HG03469 (cell line): ENCODE results near the gene CEMIP.

Experiments
- ATAC-seq: cut with Tn5 transposase; IDR thresholded peaks from one replicate; pipeline ENCODE4 v1.9.1; 2021; ENCODE audit warnings: mild to moderate bottlenecking, moderate library complexity, moderate number of reproducible peaks; ENCODE audit not compliant: unreplicated experiment

The CEMIP gene

DNA sequence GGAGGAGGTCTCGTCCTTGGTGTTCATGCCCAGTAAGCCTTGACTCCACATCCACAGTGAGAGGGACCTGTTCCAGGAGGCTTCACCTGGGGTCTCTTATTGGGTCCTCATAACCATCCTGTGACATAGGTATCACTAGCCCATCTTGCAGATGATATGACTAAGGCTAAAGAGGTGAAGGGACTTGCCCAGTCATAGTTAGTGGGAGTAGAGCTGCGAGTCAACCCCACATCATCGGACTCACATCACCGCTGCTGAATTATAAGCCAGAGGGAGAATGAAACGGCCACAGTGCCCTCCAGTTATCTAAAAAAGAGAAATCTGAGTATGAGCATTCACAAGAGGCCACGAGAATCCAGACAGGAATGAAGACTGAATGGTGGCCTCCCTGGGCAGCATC lies 144.5 kb downstream of the CEMIP start:
- ATAC-seq: no peak

DNA sequence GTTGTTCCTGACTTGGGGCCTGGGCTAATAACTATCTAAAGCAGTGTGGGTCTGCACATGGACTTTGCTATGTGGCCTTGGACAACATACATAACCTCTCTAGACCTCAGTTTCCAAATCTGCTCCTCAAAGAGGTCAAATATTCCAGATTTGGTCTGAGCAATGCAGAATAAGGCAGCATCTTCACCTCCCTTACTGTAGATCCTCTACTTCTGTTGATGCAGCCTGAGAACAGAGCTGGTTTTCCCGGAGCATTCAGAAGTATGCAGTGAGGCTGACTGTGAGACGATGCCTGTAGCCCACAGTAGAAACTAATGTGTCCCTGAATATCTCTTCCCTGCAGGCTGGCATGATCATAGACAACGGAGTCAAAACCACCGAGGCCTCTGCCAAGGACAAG lies 145.1 kb downstream of the CEMIP start:
- no peak for ATAC-seq

DNA sequence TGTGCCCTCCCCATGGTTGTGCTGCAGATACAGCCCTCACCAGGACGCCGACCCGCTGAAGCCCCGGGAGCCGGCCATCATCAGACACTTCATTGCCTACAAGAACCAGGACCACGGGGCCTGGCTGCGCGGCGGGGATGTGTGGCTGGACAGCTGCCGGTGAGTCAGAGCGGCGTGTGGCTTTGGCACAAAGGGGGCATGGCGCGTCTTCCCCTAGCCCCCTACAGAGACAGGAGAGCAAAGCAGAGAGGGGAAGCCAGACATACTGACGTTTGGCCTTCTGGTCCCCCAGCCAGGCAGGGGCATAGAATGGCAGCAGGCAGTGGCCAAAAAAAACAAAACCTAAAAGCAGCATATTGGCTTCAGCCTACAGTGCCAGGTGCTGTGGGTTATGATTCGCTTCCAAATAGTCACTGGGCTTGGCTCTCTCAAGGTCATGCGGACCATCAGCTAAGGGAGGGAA lies 146.5 kb downstream of the CEMIP start:
- ATAC-seq: no peak

DNA sequence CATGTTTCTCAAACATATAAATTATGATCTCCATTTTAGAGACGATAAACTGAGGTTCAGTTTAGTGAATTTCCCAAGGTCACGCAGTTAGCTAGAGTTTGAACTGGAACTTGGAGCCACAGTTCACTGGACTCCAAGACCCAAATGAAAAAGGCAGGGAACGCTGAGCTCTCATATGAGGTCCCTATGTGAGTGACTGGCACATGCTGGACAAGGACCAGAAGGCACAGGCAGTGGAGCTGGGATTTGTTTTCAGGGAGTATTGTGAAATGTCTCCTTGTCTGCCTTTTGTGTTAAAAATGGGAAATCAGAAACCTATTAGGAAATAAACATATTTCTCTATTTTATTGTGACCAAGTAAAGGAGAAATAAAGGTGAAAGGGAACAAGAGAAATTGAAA lies 147.0 kb downstream of the CEMIP start:
- ATAC-seq: no peak

DNA sequence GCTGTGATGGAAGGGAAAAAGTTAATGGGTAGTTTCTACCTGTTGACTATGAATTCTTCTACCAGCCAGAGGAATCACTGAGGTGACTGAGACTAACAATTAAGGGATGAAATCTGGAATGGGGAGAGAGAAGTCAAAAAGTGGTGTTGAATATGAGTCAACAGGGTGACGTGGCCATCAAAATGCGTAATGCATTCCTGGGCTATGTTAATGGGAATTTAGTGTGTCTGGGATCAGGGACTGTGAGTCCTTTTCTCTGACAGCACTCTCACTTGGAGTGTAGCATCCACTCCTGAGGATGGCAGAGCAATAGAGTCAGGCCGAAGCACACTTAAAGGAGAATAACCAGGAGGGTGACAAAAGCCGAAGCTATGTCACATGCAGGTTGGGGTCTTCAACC lies 150.1 kb downstream of the CEMIP start:
- no peak for ATAC-seq

DNA sequence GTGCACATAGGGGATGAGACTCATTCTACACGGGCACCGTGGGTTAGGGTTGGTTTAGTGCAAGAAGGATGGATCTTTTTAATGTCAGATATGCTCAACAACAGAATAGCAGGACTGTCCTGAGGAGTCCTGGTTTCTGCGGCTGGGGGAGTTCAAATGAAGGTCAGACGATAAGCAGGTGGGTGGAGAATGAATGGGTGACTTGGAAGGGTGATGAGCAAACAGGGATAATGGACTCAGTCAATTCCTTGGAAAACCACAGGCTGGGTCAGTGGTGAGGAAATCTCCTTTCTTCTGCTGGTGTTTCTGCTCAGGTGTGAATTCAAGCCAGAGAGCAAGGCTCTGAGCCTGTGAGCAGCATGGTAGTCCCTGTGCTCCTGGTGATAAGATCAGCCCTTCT lies 150.5 kb downstream of the CEMIP start:
- no peak for ATAC-seq

DNA sequence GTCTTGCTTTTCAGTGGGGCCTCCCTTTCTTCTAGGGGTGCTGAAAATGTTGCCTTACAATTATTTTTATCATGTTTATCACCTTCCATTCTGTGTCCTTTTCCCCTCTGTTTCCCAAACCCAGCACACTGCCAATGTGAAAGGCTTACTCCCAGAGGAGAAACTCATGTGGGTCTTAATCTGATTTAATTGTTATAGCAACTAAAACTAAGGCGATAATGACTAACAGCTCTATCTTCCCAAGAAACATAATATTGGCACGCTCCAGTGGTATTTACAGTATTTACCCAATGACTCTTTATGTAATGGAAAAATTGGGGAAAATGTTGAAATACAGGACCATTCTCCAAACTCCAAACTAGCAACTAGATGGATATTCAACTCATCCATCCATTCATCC lies 152.0 kb downstream of the CEMIP start:
- ATAC-seq: no peak

DNA sequence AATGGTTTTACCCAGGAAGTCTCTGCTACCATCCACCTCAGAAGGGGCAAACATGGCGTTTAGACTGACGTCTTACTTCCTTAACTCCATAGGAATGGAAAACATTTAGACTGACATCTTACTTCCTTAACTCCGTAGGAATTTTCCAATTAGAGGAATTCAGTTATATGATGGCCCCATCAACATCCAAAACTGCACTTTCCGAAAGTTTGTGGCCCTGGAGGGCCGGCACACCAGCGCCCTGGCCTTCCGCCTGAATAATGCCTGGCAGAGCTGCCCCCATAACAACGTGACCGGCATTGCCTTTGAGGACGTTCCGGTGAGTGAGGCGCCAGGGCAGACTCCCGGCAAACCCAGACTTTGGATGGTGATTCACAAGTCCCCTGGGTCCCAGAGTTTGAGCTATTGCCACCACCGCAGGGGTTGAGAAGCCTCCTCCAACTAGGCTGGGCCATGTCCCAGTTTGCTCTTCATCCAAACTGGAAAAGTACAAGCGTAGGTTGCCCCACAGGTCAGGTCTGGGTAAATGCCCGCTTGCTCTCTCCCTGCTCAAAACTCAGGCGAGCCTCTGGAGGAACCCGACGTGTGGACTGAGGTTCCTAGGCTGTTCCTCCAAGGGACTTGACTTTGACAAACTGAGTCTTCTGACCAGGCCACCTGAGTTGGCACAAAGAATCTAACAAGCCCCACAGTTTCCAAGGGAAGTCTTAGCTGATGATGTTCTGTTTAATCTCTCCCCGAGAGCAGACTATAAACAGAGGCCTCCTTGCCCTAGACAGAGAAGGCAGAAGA lies 152.7 kb downstream of the CEMIP start:
- no peak for ATAC-seq

DNA sequence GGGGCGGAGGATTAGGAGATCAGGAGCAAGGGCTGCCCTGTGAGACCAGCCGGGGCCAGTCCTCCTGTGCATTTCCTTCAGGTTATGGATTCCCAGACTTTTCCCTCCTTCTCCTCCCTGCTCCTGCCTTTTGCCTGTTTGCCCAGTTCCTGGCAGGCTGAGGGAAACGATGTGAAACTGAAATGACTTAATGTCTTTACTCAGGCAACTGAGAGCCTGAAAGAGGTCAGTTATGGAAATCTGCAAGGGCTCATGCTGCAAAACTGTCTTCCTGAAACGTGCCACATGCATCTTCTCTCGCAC lies 153.3 kb downstream of the CEMIP start:
- no peak for ATAC-seq

DNA sequence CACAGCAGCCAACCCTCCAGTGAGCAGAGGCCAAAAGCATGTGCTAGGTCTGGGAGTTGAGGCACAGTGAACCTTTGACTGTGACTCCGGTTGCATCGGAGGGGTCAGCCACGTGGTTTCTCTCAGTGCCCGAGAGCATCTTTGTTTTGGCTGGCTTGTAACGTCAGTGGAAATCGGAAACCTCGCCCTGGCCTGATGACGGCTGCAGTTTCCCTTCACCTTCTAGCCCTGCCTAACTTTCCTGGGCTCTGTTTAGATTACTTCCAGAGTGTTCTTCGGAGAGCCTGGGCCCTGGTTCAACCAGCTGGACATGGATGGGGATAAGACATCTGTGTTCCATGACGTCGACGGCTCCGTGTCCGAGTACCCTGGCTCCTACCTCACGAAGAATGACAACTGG lies 153.8 kb downstream of the CEMIP start:
- ATAC-seq: no peak

DNA sequence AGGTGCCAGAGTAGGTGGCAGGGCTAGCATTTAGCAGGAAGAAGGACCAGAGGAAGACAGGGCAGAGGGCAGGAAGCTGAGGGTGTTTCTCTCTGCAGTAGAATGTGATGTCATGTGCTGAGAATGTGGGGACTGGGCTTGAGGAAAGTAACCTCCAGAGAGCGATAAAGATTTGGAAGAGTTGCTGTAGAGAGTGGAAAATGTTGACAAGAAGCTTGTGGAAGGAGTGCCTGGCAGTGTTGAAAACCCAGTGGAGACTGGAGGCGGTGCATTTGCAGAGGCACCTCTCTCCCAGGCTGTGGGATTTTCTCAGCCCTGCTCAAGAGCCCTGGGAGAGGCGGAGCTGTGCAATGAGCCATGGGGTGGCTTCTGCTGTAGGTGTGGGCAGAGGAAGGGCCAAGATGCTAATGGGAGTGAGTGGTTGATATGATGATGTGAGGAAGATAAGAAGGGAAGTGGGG lies 155.6 kb downstream of the CEMIP start:
- no peak for ATAC-seq

DNA sequence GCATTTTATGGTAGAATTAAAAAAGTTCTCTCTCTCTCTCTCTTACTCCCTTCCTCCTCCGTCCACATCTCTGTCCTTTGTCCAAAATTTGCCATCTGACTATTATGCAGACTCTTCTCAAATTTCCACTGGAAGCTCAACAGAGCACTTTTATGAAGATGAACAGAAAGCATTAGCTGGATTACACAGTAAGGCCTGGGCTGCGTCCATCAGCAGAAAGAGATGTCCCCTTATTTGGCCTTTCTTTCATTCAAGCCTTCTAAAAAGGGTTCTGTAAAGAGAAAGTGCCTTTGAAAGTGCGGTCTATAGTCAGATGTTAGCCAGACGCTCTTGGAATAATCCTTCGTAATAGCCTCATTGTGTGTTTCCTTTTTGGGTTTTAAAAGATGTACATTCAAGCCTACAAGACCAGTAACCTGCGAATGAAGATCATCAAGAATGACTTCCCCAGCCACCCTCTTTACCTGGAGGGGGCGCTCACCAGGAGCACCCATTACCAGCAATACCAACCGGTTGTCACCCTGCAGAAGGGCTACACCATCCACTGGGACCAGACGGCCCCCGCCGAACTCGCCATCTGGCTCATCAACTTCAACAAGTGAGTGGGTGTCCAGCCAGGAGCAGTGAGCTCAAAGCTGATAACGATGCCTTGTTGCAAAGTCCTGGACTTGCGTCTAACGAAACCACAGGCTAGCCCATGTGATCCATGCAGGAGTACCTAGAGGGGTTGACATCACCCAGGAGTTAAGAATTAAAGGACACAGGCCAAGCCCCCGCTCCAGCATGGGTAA lies 157.3 kb downstream of the CEMIP start:
- no peak for ATAC-seq

DNA sequence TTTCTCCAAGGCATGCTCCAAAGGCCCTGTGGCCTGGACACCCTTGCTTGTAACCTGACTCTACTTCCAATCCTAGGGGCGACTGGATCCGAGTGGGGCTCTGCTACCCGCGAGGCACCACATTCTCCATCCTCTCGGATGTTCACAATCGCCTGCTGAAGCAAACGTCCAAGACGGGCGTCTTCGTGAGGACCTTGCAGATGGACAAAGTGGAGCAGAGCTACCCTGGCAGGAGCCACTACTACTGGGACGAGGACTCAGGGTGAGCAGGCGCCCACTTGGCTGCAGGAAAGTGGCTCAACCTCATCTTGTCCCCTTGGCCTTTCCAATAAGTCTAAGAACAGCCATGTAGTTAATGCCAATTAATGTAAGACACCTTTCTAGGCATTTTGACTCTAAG lies 158.5 kb downstream of the CEMIP start:
- ATAC-seq: no peak

DNA sequence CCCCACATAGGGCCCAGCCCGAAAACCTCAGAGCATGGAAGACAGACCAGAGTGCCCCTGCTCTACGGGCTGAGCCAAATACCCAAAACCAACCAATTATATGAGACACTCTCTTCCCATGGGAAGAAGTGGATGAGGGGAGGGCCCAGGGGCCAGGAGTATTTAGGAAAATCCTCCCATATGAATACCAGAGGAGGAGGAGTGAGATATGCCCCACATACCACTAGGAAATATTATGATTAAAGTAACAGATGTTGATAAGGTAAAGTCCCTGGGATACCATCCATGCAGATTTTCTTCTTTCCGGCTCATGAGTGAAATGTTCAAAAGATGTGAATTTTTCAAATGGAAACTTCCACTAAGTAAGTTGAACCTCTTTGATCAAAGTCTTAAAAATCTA lies 160.0 kb downstream of the CEMIP start:
- ATAC-seq: no peak

DNA sequence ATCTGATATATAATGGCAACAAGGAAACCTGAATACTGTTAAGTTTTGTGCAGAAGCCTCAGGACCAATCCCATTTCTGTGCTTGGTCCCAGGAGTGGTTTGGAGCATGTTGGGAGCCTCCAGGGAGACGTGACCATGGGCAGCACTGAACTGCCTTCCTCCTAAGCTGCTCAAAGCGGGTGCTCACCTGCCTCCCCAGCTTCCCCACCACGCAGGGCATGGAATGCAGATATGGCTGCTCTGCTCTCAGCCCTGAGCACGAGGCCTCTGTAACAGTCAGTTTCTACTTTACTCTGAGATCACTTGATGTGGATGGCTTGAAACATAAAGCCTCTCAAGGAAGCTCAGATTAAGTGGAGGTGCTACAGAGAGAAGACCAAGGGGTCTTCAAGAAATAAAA lies 161.2 kb downstream of the CEMIP start:
- no peak for ATAC-seq

DNA sequence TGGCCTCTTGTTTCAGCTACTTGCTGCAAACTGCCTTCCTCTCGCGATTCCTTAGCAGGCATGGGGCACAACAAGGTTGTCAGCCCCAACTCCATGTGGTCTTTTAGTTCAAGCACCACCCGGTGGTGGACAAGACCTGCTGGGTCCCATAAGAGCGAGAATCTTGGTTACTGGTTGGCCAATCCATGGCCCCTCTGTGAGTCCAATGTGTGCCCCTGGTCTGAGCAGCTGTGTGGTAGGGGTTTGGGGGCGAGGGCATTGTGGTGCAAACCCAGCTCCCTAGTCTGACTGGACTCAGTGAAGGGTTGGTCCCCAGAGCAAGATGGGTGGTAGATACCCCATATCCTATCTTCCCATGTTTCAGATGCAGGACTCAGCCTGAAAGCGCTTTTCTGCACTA lies 161.7 kb downstream of the CEMIP start:
- ATAC-seq: no peak

DNA sequence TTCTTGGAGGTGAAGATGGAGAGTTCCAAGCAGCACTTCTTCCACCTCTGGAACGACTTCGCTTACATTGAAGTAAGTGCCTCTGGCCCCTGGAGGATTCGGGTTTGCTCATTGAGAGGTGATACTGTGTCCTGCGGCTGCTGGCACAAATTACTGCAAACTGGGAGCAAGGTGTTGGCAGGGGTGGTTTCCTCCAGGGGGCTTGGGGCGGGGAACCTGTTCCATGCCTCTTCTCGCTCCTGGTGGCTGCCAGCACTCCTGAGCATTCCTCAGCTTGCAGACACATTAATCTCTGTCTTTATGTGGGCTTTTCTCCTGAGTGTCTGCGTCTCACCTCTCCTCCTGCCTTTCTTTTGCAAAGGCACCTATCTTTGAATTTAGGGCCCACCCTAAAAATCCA lies 163.1 kb downstream of the CEMIP start:
- ATAC-seq: no peak

DNA sequence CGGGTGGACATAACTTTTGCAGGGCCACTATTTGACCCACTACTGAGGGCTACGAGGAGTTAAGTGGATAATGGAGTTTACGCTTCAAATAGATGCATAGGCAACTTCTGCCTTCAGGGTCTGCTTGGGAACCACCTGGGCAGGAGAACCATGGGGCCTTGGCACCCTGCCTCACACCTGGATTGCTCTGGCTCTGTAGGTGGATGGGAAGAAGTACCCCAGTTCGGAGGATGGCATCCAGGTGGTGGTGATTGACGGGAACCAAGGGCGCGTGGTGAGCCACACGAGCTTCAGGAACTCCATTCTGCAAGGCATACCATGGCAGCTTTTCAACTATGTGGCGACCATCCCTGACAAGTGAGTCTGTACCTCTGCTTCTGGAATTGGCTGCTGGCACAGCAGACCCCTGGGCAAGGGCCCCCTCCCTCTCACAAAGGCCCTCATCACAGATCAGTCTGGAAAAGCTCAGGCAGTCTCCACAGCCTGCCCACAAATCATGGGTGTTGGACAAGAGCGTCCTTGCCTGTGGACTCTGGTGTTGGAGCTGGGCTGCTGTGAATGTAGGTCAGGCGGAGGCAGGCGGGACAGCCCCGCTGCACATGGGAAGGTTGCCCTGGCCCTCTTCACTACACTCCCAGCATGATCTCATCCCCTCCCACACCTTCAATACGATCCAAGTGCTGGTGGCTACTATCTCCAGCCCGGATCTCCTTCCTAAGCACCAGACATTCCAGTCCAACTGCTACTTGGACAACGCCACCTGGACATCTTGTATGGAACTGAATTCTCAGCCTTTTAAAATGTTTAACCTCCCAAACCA lies 163.8 kb downstream of the CEMIP start:
- no peak for ATAC-seq

DNA sequence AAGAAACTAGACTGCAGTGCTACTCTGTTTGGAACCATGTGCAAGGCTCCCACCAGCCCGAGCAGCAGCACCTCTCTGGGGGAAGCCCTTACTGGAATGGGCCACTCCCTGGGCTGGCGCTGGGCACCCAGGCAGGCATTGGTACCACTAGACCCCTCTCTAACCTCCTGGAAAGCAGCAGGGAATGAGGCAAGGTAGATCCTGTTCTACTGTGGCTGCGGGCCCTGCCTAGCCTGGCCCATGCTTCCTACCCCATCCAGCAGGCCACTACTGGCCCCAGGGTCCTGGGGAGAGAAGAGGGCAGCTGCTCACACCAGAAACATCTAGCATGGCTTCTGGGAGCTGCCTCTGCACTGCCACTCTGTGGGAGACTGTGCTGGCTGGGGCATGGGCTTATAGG lies 165.6 kb downstream of the CEMIP start:
- no peak for ATAC-seq

DNA sequence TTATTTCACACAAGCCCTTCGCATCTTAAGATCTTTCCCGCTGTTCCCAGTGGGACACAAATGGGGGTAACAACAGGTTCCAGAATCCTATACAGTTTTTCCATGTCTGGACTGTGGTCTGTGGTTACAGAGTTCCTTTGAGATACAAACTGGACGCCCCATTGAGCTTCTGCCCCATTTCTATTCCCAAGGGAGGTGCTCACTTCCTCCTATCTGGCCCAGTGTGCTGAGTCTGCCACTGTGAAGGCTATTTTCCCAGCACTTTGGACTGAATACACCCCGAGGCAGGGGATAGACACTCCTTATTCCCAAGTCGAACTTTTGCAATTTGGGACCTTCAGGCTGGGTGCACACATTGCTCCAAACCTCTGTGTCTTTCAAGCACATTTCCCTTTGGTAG lies 166.4 kb downstream of the CEMIP start:
- ATAC-seq: no peak

DNA sequence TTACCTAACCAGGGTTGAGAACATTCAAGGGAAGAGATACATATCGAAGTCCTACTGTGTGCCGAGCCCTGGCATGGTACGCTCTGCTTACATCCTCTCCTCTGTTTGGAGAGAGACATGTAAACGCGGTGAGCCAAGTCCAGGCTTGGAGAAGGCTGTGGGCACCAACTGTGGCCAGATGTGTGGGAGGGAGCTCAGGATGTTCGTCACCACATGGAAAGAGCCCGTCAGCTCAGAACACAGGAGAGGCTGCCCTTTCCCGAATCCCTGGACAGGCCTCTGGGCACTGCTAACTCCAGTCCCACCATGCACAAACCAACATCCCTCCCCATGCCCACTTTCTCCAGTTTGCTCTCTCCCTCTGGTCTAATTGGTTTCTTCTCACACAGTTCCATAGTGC lies 167.4 kb downstream of the CEMIP start:
- ATAC-seq: no peak
